NCI-H524 treated with DMSO at 0.1 percent for 48 hours (cell line): ENCODE results near the gene SCO2.

Source experiments
- DNase-seq: peaks from one replicate; lab custom pipeline; 2025; lab: John Stamatoyannopoulos, UW

The SCO2 gene

GRCh38 chr22:50498322-50498890 lies 27.0 kb downstream of the SCO2 start:
- DNase-seq, result peak; percentile 6

- DNase-seq, result no peak
These were observed 28.3 kb downstream of the SCO2 start for GRCh38 chr22:50497093-50497492.

- DNase-seq, result no peak
These were observed 34.7 kb downstream of the SCO2 start for GRCh38 chr22:50490531-50491308.

GRCh38 chr22:50489363-50490243 lies 35.8 kb downstream of the SCO2 start:
- no peak for DNase-seq

- DNase-seq, result no peak
These were observed 36.5 kb downstream of the SCO2 start for GRCh38 chr22:50488886-50489285.

GRCh38 chr22:50488006-50488677 lies 37.3 kb downstream of the SCO2 start:
- no peak for DNase-seq

- DNase-seq, result no peak
These were observed 38.0 kb downstream of the SCO2 start for GRCh38 chr22:50487290-50488005.

GRCh38 chr22:50486561-50487289 lies 38.7 kb downstream of the SCO2 start, which contains the start of gene MIOX:
MIOX (plus strand) TSS chr22:50486859; CDS start chr22:50486898, 39 bp downstream.
- no peak for DNase-seq

- DNase-seq, result no peak
These were observed 39.9 kb downstream of the SCO2 start for GRCh38 chr22:50485221-50486131.

- no peak for DNase-seq
These were observed 41.2 kb downstream of the SCO2 start for GRCh38 chr22:50483977-50484853.

GRCh38 chr22:50483556-50483955 lies 41.8 kb downstream of the SCO2 start:
- no peak for DNase-seq

- no peak for DNase-seq
These were observed 42.3 kb downstream of the SCO2 start for GRCh38 chr22:50483106-50483505.

GRCh38 chr22:50482107-50483074 lies 43.0 kb downstream of the SCO2 start:
- DNase-seq, result peak; percentile 29

- no peak for DNase-seq
These were observed 43.8 kb downstream of the SCO2 start, which contains the start of gene ADM2 for GRCh38 chr22:50481440-50482106. ADM2 (plus strand) TSS chr22:50481543; CDS start chr22:50481848, 305 bp downstream.

- no peak for DNase-seq
These were observed 44.4 kb downstream of the SCO2 start for GRCh38 chr22:50481045-50481439.

- no peak for DNase-seq
These were observed 45.7 kb downstream of the SCO2 start for GRCh38 chr22:50479721-50480120.

- DNase-seq, result no peak
These were observed 47.5 kb downstream of the SCO2 start for GRCh38 chr22:50477923-50478322.
